Measurements from ENCODE around the gene KLF13. TPM values are rescaled to one million over a fixed set of nuclear protein-coding genes. Genes with fewer than 3 reads are reported as not detected.
A peak's percentile ranks its signal among the peaks of the same experiment; 100 is the strongest.

KLF13 gene
- total and polyA plus RNA-seq, 10 of the 15 experiments (the other 5 are each of a cell fraction or from before 2014, with no cell fraction given), result 20.3 to 109 (median 51.4) TPM

GRCh38 chr15:31305796-31306425, 20.7 kb upstream of the KLF13 start (continued):
- TF ChIP-seq ZZZ3 (IDR thresholded peaks at IDR 0.05; ENCODE audit: control insufficient read depth, insufficient read length, low read depth), result no peak
- no peak for TF ChIP-seq BHLHE40 (IDR thresholded peaks at IDR 0.05; ENCODE audit: borderline replicate concordance in 1 of 2, low read depth in 2 of 2, low read length in 1 of 2)
- no peak for TF ChIP-seq PAX8 (IDR thresholded peaks at IDR 0.05)

- DNase-seq (ENCODE audit: low read depth, low spot score) (no peak), FAIRE-seq (no peak), ATAC-seq (no peak)
- Histone ChIP-seq H3K27ac (ENCODE audit: control insufficient read depth, insufficient read depth) (no peak overlapping the region), H2AFZ (ENCODE audit: control insufficient read depth, low read depth, low read length) (no peak overlapping the region), H3K4me2 (ENCODE audit: control insufficient read depth, insufficient read depth) (no peak overlapping the region), H3K79me2 (ENCODE audit: control insufficient read depth, insufficient read depth, low read length) (no peaks in the 10 kb centered on the region), H3K36me3 (ENCODE audit: control insufficient read depth in 2 of 2, insufficient read depth in 2 of 2, low read length in 1 of 2) (no peaks in the 10 kb centered on the region), H4K20me1 (ENCODE audit: control insufficient read depth, insufficient read depth) (no peaks in the 10 kb centered on the region), H3K4me1 (ENCODE audit: control insufficient read depth, insufficient read depth, low read length) (peaks cover 28% of the 10 kb centered on the region), H3K9me3 (replicated peaks; ENCODE audit: control insufficient read depth, insufficient read depth, low read length) (no peaks in the 10 kb centered on the region), H3K4me3 (no peak overlapping the region), H3K27me3 (replicated peaks in 1 of 2; ENCODE audit: control insufficient read depth in 2 of 2, insufficient read depth in 2 of 2, low read length in 1 of 2) (no peaks in the 10 kb centered on the region; a peak in 1 of 4 replicates), H3K9ac (ENCODE audit: control insufficient read depth, insufficient read depth, low read length) (no peak overlapping the region)
- intact Hi-C loops (cut with micrococcal nuclease; ENCODE audit: unreplicated experiment), result loop anchor here (5.0 kb wide), 1 partner anchor 39 kb away; no protein-coding TSS in a partner anchor
- ChIA-PET RAD21 (ENCODE audit: unreplicated experiment) (interaction anchor here (0.6 to 1.8 kb wide), 3 partner anchors 12 to 19 kb away, joined by 3 to 5 read pairs (median 4); partner anchors contain the start of gene KLF13), CTCF (interaction anchor here (1.1 to 1.5 kb wide), 2 partner anchors 128 to 183 kb away, joined by 3 to 4 read pairs; no protein-coding TSS in a partner anchor), POLR2A (no interaction called here), SMC1A (ENCODE audit: uncharacterized antibody, unreplicated experiment) (interaction anchor here (1.0 to 2.3 kb wide), 5 partner anchors 10 to 60 kb away, joined by 3 to 8 read pairs (median 4); no protein-coding TSS in a partner anchor)
- no TSS peak for BruUV-seq (replicated peaks)
- 56% methylated on average over 29 of the region's 30 CpGs for WGBS (ENCODE audit: insufficient coverage, insufficient replicate concordance, low lambda C conversion rate, missing lambda C conversion rate)
- in situ Hi-C loops (cut with MboI), result no loop called here
- TF ChIP-seq SREBF1 (IDR thresholded peaks at IDR 0.05; ENCODE audit: low read length), result no peak
- TF ChIP-seq POU2F2 (IDR thresholded peaks at IDR 0.05; ENCODE audit: borderline replicate concordance, low read depth, low read length), result peak; percentile 31; the same call in 1 of the 3 replicates
Measured at GRCh38 chr15:31306426-31307269, 20.0 kb upstream of the KLF13 start.
